ENCODE measurements around the gene EEF2KMT.
A peak's percentile ranks its signal among the peaks of the same experiment; 100 is the strongest.
"Not testable (repeated sequence)": the region's sequence is repeated elsewhere in the genome, so short reads cannot be mapped to it uniquely, and the experiment has no call there.

EEF2KMT gene

GRCh38 chr16:5071681-5072333, 25.8 kb downstream of the EEF2KMT start, which contains the start of gene ALG1:
Gene ALG1, plus strand, starts transcription at chr16:5071843. Its CDS starts 7 bp downstream, at chr16:5071850.
- no peak for FAIRE-seq

GRCh38 chr16:5071341-5071680, 26.3 kb downstream of the EEF2KMT start:
- no peak for FAIRE-seq

More at GRCh38 chr16:5071681-5072333, 25.8 kb downstream of the EEF2KMT start, which contains the start of gene ALG1:
- DNase-seq (ENCODE audit: low spot score): peak; percentile 64

GRCh38 chr16:5070431-5071186, 27.0 kb downstream of the EEF2KMT start:
- FAIRE-seq (no peak), DNase-seq (ENCODE audit: low spot score) (no peak)

More at GRCh38 chr16:5071341-5071680, 26.3 kb downstream of the EEF2KMT start:
- DNase-seq (ENCODE audit: low spot score): no peak

- FAIRE-seq: no peak
- DNase-seq (ENCODE audit: low spot score): no peak
These were observed 27.7 kb downstream of the EEF2KMT start for GRCh38 chr16:5069854-5070253.

- FAIRE-seq: no peak
These were observed 28.5 kb downstream of the EEF2KMT start for GRCh38 chr16:5069048-5069447.

GRCh38 chr16:5066511-5066910, 31.1 kb downstream of the EEF2KMT start:
- DNase-seq (ENCODE audit: low spot score) (no peak), FAIRE-seq (no peak)

More at GRCh38 chr16:5069048-5069447, 28.5 kb downstream of the EEF2KMT start:
- DNase-seq (ENCODE audit: low spot score): no peak

GRCh38 chr16:5065813-5066212, 31.8 kb downstream of the EEF2KMT start, which contains the start of gene C16orf89:
Gene C16orf89, minus strand, starts transcription at chr16:5065956. Its CDS starts 48 bp downstream, at chr16:5065908.
- no peak for FAIRE-seq
- no peak for DNase-seq (ENCODE audit: low spot score)

- no peak for FAIRE-seq
- DNase-seq (ENCODE audit: low spot score): no peak
These were observed 32.3 kb downstream of the EEF2KMT start for GRCh38 chr16:5065326-5065725.

GRCh38 chr16:5064915-5065314, 32.7 kb downstream of the EEF2KMT start:
- no peak for DNase-seq (ENCODE audit: low spot score)
- FAIRE-seq: no peak

GRCh38 chr16:5062790-5063765, 34.5 kb downstream of the EEF2KMT start:
- FAIRE-seq: no peak
- no peak for DNase-seq (ENCODE audit: low spot score)

GRCh38 chr16:5062051-5062450, 35.5 kb downstream of the EEF2KMT start:
- DNase-seq (ENCODE audit: low spot score) (no peak), FAIRE-seq (no peak)

- FAIRE-seq (no peak), DNase-seq (ENCODE audit: low spot score) (no peak)
These were observed 37.4 kb downstream of the EEF2KMT start for GRCh38 chr16:5060073-5060641.

- no peak for DNase-seq (ENCODE audit: low spot score)
- no peak for FAIRE-seq
These were observed 38.1 kb downstream of the EEF2KMT start for GRCh38 chr16:5059386-5060072.

GRCh38 chr16:5058476-5058875, 39.1 kb downstream of the EEF2KMT start:
- FAIRE-seq (no peak), DNase-seq (ENCODE audit: low spot score) (no peak)

GRCh38 chr16:5056352-5056751, 41.2 kb downstream of the EEF2KMT start:
- FAIRE-seq: no peak
- DNase-seq (ENCODE audit: low spot score): no peak

- FAIRE-seq (no peak), DNase-seq (ENCODE audit: low spot score) (no peak)
These were observed 42.4 kb downstream of the EEF2KMT start for GRCh38 chr16:5054876-5055865.

- DNase-seq (ENCODE audit: low spot score) (no peak), FAIRE-seq (no peak)
These were observed 50.7 kb downstream of the EEF2KMT start for GRCh38 chr16:5046914-5047313.

GRCh38 chr16:5045499-5046115, 52.0 kb downstream of the EEF2KMT start:
- DNase-seq (ENCODE audit: low spot score) (no peak), FAIRE-seq (no peak)

- FAIRE-seq; DNase-seq (ENCODE audit: low spot score): not testable (repeated sequence)
These were observed 53.0 kb downstream of the EEF2KMT start for GRCh38 chr16:5044581-5044980.

Measured in RCC 7860 (cell line).